GM12875 (cell line): ENCODE measurements around the gene GNA15.
A peak's percentile ranks its signal among the peaks of the same experiment; 100 is the strongest.
"Not testable (repeated sequence)": the region's sequence is repeated elsewhere in the genome, so short reads cannot be mapped to it uniquely, and the experiment has no call there.

Experiments used
- H3K4me3 ChIP-seq: one replicate; pipeline ENCODE4 v1.5.1; 2011; ENCODE audit warnings: low read depth, low read length, control low read depth
- CTCF ChIP-seq: IDR thresholded peaks from 2 replicates; pipeline ENCODE4 v1.5.1; 2011; ENCODE audit warnings: low read depth, mild to moderate bottlenecking, control low read depth, inconsistent platforms, low read length, moderate library complexity, borderline replicate concordance; ENCODE audit not compliant: insufficient read depth

Gene GNA15

GRCh38 chr19:3135961-3136683, at the start of gene GNA15:
GNA15 (plus strand) TSS chr19:3136033; CDS start chr19:3136451, 418 bp downstream.
- no peak for TF ChIP-seq CTCF

GRCh38 chr19:3087769-3088168, 48.1 kb upstream of the GNA15 start:
- H3K4me3 ChIP-seq: no peak overlapping the region
- TF ChIP-seq CTCF: no peak

More at GRCh38 chr19:3135961-3136683, at the start of gene GNA15:
- peak within 1 kb of the TSS; percentile 90 for H3K4me3 ChIP-seq

- not testable (repeated sequence) for H3K4me3 ChIP-seq
These were observed 46.5 kb upstream of the GNA15 start for GRCh38 chr19:3089299-3089855.

- H3K4me3 ChIP-seq: peak overlapping the region; percentile 64
- TF ChIP-seq CTCF: no peak
These were observed 41.0 kb upstream of the GNA15 start for GRCh38 chr19:3094601-3095440.

- peak overlapping the region; percentile 64 for H3K4me3 ChIP-seq
- TF ChIP-seq CTCF: no peak
These were observed 40.2 kb upstream of the GNA15 start for GRCh38 chr19:3095441-3096191.

- TF ChIP-seq CTCF: no peak
- H3K4me3 ChIP-seq: no peak overlapping the region
These were observed 39.4 kb upstream of the GNA15 start for GRCh38 chr19:3096267-3096901.
